HG03064 (cell line): ENCODE data around the gene MEGF9.
"Not testable (repeated sequence)": the region's sequence is repeated elsewhere in the genome, so short reads cannot be mapped to it uniquely, and the experiment has no call there.

Experiments
- ATAC-seq: cut with Tn5 transposase; IDR thresholded peaks from one replicate; pipeline ENCODE4 v1.9.1; 2021; ENCODE audit warnings: low read depth; ENCODE audit not compliant: unreplicated experiment

The MEGF9 gene

GRCh38 chr9:120580051-120580896, 134.0 kb downstream of the MEGF9 start, which contains the start of gene CDK5RAP2:
TSS of gene CDK5RAP2 (minus strand) at chr9:120580167. CDS start at chr9:120579978, 189 bp downstream.
- ATAC-seq: peak; percentile 91

GRCh38 chr9:120579139-120580050, 134.9 kb downstream of the MEGF9 start:
- ATAC-seq: peak; percentile 24

- ATAC-seq: no peak
Observed at GRCh38 chr9:120574473-120574872, 139.8 kb downstream of the MEGF9 start.

GRCh38 chr9:120572472-120572871, 141.8 kb downstream of the MEGF9 start:
- no peak for ATAC-seq

GRCh38 chr9:120571443-120572257, 142.6 kb downstream of the MEGF9 start:
- ATAC-seq: no peak

GRCh38 chr9:120570296-120570695, 144.0 kb downstream of the MEGF9 start:
- ATAC-seq: no peak

- no peak for ATAC-seq
Observed at GRCh38 chr9:120569556-120569955, 144.7 kb downstream of the MEGF9 start.

GRCh38 chr9:120568816-120569215, 145.5 kb downstream of the MEGF9 start:
- ATAC-seq: no peak

- ATAC-seq: no peak
Observed at GRCh38 chr9:120567874-120568273, 146.4 kb downstream of the MEGF9 start.

GRCh38 chr9:120567081-120567480, 147.2 kb downstream of the MEGF9 start:
- ATAC-seq: no peak

- ATAC-seq: no peak
Observed at GRCh38 chr9:120564589-120564988, 149.7 kb downstream of the MEGF9 start.

GRCh38 chr9:120562861-120563443, 151.3 kb downstream of the MEGF9 start:
- ATAC-seq: no peak

GRCh38 chr9:120561709-120562108, 152.6 kb downstream of the MEGF9 start:
- no peak for ATAC-seq

GRCh38 chr9:120559546-120559945, 154.7 kb downstream of the MEGF9 start:
- no peak for ATAC-seq

GRCh38 chr9:120558454-120558853, 155.8 kb downstream of the MEGF9 start:
- ATAC-seq: no peak

GRCh38 chr9:120557205-120557604, 157.1 kb downstream of the MEGF9 start:
- ATAC-seq: no peak

GRCh38 chr9:120556775-120557174, 157.5 kb downstream of the MEGF9 start:
- ATAC-seq: no peak

- no peak for ATAC-seq
Observed at GRCh38 chr9:120555839-120556238, 158.4 kb downstream of the MEGF9 start.

- not testable (repeated sequence) for ATAC-seq
Observed at GRCh38 chr9:120552210-120552704, 162.0 kb downstream of the MEGF9 start.
